ENCODE measurements around the gene UROC1.

DNA sequence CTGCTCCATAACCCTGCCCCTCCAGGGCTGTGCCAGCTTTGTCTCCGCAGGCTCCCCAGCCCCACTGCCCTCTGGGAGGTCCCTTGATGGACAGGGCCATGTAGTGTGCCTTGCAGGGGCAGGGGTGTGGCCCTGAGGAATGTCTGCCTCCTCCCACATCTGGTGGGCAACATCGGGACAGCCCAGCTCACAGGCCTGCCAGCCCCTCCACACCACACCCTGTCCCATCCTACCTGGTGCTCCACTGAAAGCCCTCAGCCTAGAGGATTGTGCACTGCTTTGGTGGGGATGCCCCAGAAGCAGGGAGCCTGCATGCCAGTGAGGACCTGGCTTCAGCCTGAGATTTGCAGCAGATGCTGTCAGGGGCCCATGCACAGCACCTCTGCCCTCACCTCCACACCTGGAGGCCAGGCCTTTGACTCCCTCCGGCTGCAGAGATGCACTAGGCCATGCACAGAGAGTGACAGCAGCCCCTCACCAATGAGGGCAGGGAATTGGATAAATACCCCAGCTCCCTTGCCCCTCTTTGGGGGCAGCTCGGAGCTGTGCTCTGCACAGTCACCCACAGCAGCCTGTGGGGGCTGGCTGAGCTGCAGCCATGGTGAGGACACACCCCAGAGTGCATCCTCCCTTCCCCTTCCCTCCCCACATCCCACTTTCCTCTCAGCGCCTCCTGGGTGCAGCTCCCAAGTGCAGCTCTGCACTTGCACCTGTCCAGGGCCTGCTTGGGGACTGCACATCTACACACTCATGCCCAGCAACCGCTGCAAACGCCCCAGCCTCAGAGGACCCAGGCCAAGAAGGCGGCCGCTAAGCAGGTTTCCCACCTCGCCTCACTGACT, 38.4 kb upstream of the UROC1 start:
- TF ChIP-seq, protein P1, sequence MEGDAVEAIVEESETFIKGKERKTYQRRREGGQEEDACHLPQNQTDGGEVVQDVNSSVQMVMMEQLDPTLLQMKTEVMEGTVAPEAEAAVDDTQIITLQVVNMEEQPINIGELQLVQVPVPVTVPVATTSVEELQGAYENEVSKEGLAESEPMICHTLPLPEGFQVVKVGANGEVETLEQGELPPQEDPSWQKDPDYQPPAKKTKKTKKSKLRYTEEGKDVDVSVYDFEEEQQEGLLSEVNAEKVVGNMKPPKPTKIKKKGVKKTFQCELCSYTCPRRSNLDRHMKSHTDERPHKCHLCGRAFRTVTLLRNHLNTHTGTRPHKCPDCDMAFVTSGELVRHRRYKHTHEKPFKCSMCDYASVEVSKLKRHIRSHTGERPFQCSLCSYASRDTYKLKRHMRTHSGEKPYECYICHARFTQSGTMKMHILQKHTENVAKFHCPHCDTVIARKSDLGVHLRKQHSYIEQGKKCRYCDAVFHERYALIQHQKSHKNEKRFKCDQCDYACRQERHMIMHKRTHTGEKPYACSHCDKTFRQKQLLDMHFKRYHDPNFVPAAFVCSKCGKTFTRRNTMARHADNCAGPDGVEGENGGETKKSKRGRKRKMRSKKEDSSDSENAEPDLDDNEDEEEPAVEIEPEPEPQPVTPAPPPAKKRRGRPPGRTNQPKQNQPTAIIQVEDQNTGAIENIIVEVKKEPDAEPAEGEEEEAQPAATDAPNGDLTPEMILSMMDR (IDR thresholded peaks at IDR 0.05), result no peak
- TF ChIP-seq POLR2A (IDR thresholded peaks at IDR 0.05), result no peak

Data from body of pancreas (tissue), 4 donors.